Left kidney (tissue), 2 donors: ENCODE measurements around the gene TMEM181. TPM values are rescaled to one million over a fixed set of nuclear protein-coding genes. Genes with fewer than 3 reads are reported as not detected.
"Not testable (repeated sequence)": the region's sequence is repeated elsewhere in the genome, so short reads cannot be mapped to it uniquely, and the experiment has no call there.

Experiments used
- DNase-seq: peaks from one replicate; pipeline ENCODE4 v3.0.0-alpha.2; 2013
- polyA plus RNA-seq: library from polyadenylated mRNA; unstranded; fragments of 120-200 nt; gene quantifications from one replicate; pipeline ENCODE4 v1.2.1, GENCODE V29; 2013; ENCODE audit not compliant: insufficient read length

Gene TMEM181
- polyA plus RNA-seq, 1 donor: 25.5 TPM

GRCh38 chr6:158656986-158657385, 97.1 kb downstream of the TMEM181 start:
- not testable (repeated sequence) for DNase-seq

- DNase-seq: no peak
Measured at GRCh38 chr6:158660333-158660754, 100.5 kb downstream of the TMEM181 start.

- DNase-seq: no peak
Measured at GRCh38 chr6:158661156-158661685, 101.3 kb downstream of the TMEM181 start.

GRCh38 chr6:158662607-158662953, 102.7 kb downstream of the TMEM181 start:
- no peak for DNase-seq

- no peak for DNase-seq
Measured at GRCh38 chr6:158662954-158663624, 103.2 kb downstream of the TMEM181 start.

- DNase-seq: no peak
Measured at GRCh38 chr6:158663625-158664165, 103.8 kb downstream of the TMEM181 start.

GRCh38 chr6:158665332-158665731, 105.4 kb downstream of the TMEM181 start:
- DNase-seq: no peak

- no peak for DNase-seq
Measured at GRCh38 chr6:158666628-158667359, 106.9 kb downstream of the TMEM181 start.

GRCh38 chr6:158667360-158667981, 107.6 kb downstream of the TMEM181 start:
- no peak for DNase-seq

GRCh38 chr6:158668707-158669103, 108.8 kb downstream of the TMEM181 start:
- DNase-seq: no peak

- no peak for DNase-seq
Measured at GRCh38 chr6:158669145-158670035, 109.5 kb downstream of the TMEM181 start.

- DNase-seq: not testable (repeated sequence)
Measured at GRCh38 chr6:158672119-158672518, 112.2 kb downstream of the TMEM181 start.

- no peak for DNase-seq
Measured at GRCh38 chr6:158672726-158673125, 112.8 kb downstream of the TMEM181 start.

GRCh38 chr6:158674342-158675131, 114.6 kb downstream of the TMEM181 start:
- DNase-seq: no peak

- not testable (repeated sequence) for DNase-seq
Measured at GRCh38 chr6:158677094-158677493, 117.2 kb downstream of the TMEM181 start.

GRCh38 chr6:158677906-158678578, 118.2 kb downstream of the TMEM181 start:
- no peak for DNase-seq

- DNase-seq: no peak
Measured at GRCh38 chr6:158680015-158680414, 120.1 kb downstream of the TMEM181 start.

GRCh38 chr6:158680481-158680880, 120.6 kb downstream of the TMEM181 start:
- DNase-seq: no peak

- no peak for DNase-seq
Measured at GRCh38 chr6:158684311-158684710, 124.4 kb downstream of the TMEM181 start.

GRCh38 chr6:158684745-158685324, 124.9 kb downstream of the TMEM181 start:
- DNase-seq: no peak
